COLO668 (cell line): ENCODE measurements around the gene ICAM4.
A peak's percentile ranks its signal among the peaks of the same experiment; 100 is the strongest.

Experiments used
- DNase-seq: peaks from one replicate; lab custom pipeline; 2025; ENCODE audit not compliant: unreplicated experiment; lab: John Stamatoyannopoulos, UW

ICAM4 gene

GRCh38 chr19:10317045-10317856, 30.5 kb downstream of the ICAM4 start:
- DNase-seq: no peak

- no peak for DNase-seq
Observed at GRCh38 chr19:10317857-10318462, 31.2 kb downstream of the ICAM4 start.

- no peak for DNase-seq
Observed at GRCh38 chr19:10318807-10319682, 32.3 kb downstream of the ICAM4 start.

- DNase-seq: no peak
Observed at GRCh38 chr19:10320602-10321416, 34.1 kb downstream of the ICAM4 start.

GRCh38 chr19:10321417-10321797, 34.7 kb downstream of the ICAM4 start:
- no peak for DNase-seq

- DNase-seq: no peak
Observed at GRCh38 chr19:10321874-10322835, 35.4 kb downstream of the ICAM4 start.

GRCh38 chr19:10325732-10326131, 39.0 kb downstream of the ICAM4 start:
- DNase-seq: no peak

- DNase-seq: no peak
Observed at GRCh38 chr19:10327793-10328192, 41.0 kb downstream of the ICAM4 start.

GRCh38 chr19:10328558-10329429, 42.0 kb downstream of the ICAM4 start:
- DNase-seq: no peak

GRCh38 chr19:10329555-10329954, 42.8 kb downstream of the ICAM4 start:
- no peak for DNase-seq

- peak; percentile 41 for DNase-seq
Observed at GRCh38 chr19:10332158-10332964, 45.6 kb downstream of the ICAM4 start.

GRCh38 chr19:10332965-10333757, 46.4 kb downstream of the ICAM4 start, which contains the start of gene RAVER1:
TSS of gene RAVER1 (minus strand) at chr19:10333529. CDS start at chr19:10333507, 22 bp downstream.
- DNase-seq: peak; percentile 98

GRCh38 chr19:10333758-10334587, 47.2 kb downstream of the ICAM4 start:
- no peak for DNase-seq

- peak; percentile 77 for DNase-seq
Observed at GRCh38 chr19:10334588-10335351, 48.0 kb downstream of the ICAM4 start.

GRCh38 chr19:10335352-10335985, 48.7 kb downstream of the ICAM4 start:
- DNase-seq: no peak
